Epithelial cell of proximal tubule (primary cell): ENCODE data around the gene MAPKAPK5. TPM values are rescaled to one million over a fixed set of nuclear protein-coding genes. Genes with fewer than 3 reads are reported as not detected.

ENCODE experiments used
- DNase-seq: peaks from one replicate; pipeline ENCODE4 v3.0.0-alpha.2; 2011; ENCODE audit warnings: low read depth
- H3K4me3 ChIP-seq: 2 replicates; pipeline ENCODE4 v1.5.1; 2011; ENCODE audit warnings: low read depth, mild to moderate bottlenecking, low read length
- total RNA-seq: library from RNA; depleted of rRNA; stranded (reverse); fragments of >200 nt; gene quantifications from 2 replicates; pipeline ENCODE4 v1.2.3, GENCODE V29; 2015
- TF ChIP-seq, protein P1 (sequence below): conservative IDR thresholded peaks from 2 replicates; pipeline ENCODE4 v1.5.1; 2012; ENCODE audit warnings: low read depth, mild to moderate bottlenecking, low read length

The MAPKAPK5 gene
- total RNA-seq, 1 donor from 2014 or later, result 45.0 TPM

DNA sequence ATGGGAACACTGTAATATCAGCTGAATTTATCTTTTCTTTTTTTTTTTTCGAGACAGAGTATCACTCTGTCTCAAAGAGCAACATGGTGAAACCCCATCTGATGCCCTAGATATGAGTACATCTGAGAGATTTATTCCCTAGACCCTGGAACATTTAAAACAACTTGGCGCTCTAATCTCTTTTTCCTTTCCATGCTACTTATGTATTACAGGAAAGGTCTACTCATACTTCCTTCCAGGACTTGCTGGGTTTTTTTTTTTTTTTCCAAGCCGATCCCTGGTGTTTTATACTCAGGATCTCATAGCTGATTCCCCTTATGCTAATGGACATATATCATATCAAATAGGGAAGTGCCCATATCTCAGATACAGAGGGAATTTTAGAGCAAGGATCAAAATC, 83.1 kb downstream of the MAPKAPK5 start:
- TF ChIP-seq, protein P1, sequence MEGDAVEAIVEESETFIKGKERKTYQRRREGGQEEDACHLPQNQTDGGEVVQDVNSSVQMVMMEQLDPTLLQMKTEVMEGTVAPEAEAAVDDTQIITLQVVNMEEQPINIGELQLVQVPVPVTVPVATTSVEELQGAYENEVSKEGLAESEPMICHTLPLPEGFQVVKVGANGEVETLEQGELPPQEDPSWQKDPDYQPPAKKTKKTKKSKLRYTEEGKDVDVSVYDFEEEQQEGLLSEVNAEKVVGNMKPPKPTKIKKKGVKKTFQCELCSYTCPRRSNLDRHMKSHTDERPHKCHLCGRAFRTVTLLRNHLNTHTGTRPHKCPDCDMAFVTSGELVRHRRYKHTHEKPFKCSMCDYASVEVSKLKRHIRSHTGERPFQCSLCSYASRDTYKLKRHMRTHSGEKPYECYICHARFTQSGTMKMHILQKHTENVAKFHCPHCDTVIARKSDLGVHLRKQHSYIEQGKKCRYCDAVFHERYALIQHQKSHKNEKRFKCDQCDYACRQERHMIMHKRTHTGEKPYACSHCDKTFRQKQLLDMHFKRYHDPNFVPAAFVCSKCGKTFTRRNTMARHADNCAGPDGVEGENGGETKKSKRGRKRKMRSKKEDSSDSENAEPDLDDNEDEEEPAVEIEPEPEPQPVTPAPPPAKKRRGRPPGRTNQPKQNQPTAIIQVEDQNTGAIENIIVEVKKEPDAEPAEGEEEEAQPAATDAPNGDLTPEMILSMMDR, result no peak
- no peak for DNase-seq
- H3K4me3 ChIP-seq, result no peak overlapping the region

DNA sequence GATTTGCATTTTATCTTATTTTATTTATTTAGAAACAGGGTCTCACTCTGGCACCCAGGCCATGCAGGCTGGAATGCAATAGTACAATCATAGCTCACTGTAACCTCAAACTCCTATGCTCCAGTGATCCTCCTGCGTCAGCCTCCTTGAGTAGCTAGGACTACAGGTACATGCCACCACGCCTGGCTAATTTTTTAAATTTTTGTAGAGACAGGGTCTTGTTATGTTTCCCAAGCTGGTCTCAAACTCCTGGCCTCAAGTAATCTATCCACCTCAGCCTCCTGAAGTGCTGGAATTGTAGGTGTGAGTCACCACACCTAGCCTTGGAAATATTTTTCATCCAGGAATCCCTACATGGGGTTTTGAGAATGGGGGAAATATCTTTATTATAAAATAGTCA, 84.6 kb downstream of the MAPKAPK5 start:
- TF ChIP-seq, protein P1, result no peak
- H3K4me3 ChIP-seq, result no peak overlapping the region
- DNase-seq, result no peak

GRCh38 chr12:111927346-111927745, 85.3 kb downstream of the MAPKAPK5 start:
- no peak for DNase-seq
- TF ChIP-seq, protein P1, result no peak
- H3K4me3 ChIP-seq, result no peak overlapping the region

- TF ChIP-seq, protein P1, result no peak
- no peak overlapping the region for H3K4me3 ChIP-seq
- DNase-seq, result no peak
Observed at GRCh38 chr12:111932241-111932640, 90.2 kb downstream of the MAPKAPK5 start.

- no peak overlapping the region for H3K4me3 ChIP-seq
- TF ChIP-seq, protein P1, result no peak
- DNase-seq, result no peak
Observed at GRCh38 chr12:111936869-111937268, 94.8 kb downstream of the MAPKAPK5 start.

- no peak for DNase-seq
- no peak overlapping the region for H3K4me3 ChIP-seq
- TF ChIP-seq, protein P1, result no peak
Observed at GRCh38 chr12:111937429-111937828, 95.4 kb downstream of the MAPKAPK5 start.

GRCh38 chr12:111942557-111942956, 100.5 kb downstream of the MAPKAPK5 start:
- H3K4me3 ChIP-seq, result no peak overlapping the region
- TF ChIP-seq, protein P1, result no peak
- no peak for DNase-seq
